Body of pancreas (tissue), 4 donors: ENCODE measurements around the gene PREB.

Experiments
- CTCF ChIP-seq, 7 experiments: fragments of 450-650 bp in 4 of 7; fragments of 200-600 bp in 3 of 7; sonication (generic) in 3 of 7; IDR thresholded peaks; one replicate each; pipeline ENCODE4 v1.5.1; 2016 to 2019; ENCODE audit warnings: antibody characterized with exemption in 7 of 7
- POLR2A ChIP-seq, 3 donors: fragments of 450-650 bp; IDR thresholded peaks; one replicate each; pipeline ENCODE4 v1.6.1; 2016; ENCODE audit warnings: antibody characterized with exemption in 3 of 3, mild to moderate bottlenecking in 2 of 3

- TF ChIP-seq CTCF (IDR thresholded peaks at IDR 0.05) (no peak), POLR2A (IDR thresholded peaks at IDR 0.05) (no peak)
Measured at GRCh38 chr2:27149570-27150405, 15.4 kb upstream of the PREB start.
